PFSK-1 (cell line): ENCODE results near the gene SLC9A8.

Experiments used
- SIN3A ChIP-seq: IDR thresholded peaks from 2 replicates; pipeline ENCODE4 v1.6.1; 2012; ENCODE audit warnings: mild to moderate bottlenecking, low read length, moderate library complexity, borderline replicate concordance; ENCODE audit not compliant: insufficient read depth
- TAF1 ChIP-seq: IDR thresholded peaks from 2 replicates; pipeline ENCODE4 v1.6.1; 2012; ENCODE audit warnings: low read length, control low read depth, borderline replicate concordance; ENCODE audit not compliant: insufficient read depth
- TF ChIP-seq, protein P1 (sequence below), 2 experiments: IDR thresholded peaks; 2 replicates each; pipeline versions ENCODE4 v1.6.1 to v1.8.0; 2011 to 2012; ENCODE audit warnings: low read depth in 2 of 2, low read length in 2 of 2, control low read depth in 1 of 2, inconsistent platforms in 1 of 2, mild to moderate bottlenecking in 1 of 2, moderate library complexity in 1 of 2; ENCODE audit not compliant: insufficient read depth in 1 of 2

DNA sequence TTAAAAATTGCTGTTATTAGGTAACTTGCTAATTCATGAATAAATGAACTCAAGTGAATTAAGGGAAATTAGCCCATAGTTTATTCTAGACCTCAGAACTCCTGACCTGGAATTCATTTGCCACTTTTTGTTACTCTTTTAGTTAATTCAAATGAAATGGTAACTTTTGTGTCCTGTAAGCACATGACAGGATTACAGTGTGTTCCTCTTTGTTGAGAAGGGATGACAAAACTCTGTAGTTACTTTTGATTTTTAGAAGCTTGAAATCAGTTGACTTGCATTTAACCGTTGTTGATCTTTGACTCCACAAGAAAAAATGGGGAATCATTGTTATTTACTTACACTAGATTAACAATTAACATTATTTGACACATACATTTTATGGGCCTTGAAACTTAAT lies 6.2 kb downstream of the SLC9A8 start:
- TF ChIP-seq TAF1 (no peak), SIN3A (no peak)
- TF ChIP-seq, protein P1, sequence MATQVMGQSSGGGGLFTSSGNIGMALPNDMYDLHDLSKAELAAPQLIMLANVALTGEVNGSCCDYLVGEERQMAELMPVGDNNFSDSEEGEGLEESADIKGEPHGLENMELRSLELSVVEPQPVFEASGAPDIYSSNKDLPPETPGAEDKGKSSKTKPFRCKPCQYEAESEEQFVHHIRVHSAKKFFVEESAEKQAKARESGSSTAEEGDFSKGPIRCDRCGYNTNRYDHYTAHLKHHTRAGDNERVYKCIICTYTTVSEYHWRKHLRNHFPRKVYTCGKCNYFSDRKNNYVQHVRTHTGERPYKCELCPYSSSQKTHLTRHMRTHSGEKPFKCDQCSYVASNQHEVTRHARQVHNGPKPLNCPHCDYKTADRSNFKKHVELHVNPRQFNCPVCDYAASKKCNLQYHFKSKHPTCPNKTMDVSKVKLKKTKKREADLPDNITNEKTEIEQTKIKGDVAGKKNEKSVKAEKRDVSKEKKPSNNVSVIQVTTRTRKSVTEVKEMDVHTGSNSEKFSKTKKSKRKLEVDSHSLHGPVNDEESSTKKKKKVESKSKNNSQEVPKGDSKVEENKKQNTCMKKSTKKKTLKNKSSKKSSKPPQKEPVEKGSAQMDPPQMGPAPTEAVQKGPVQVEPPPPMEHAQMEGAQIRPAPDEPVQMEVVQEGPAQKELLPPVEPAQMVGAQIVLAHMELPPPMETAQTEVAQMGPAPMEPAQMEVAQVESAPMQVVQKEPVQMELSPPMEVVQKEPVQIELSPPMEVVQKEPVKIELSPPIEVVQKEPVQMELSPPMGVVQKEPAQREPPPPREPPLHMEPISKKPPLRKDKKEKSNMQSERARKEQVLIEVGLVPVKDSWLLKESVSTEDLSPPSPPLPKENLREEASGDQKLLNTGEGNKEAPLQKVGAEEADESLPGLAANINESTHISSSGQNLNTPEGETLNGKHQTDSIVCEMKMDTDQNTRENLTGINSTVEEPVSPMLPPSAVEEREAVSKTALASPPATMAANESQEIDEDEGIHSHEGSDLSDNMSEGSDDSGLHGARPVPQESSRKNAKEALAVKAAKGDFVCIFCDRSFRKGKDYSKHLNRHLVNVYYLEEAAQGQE (IDR thresholded peaks at IDR 0.05; ENCODE audit: insufficient read depth in 1 of 2, low read depth in 2 of 2, low read length in 2 of 2), result no peak
